HUES48 (cell line): ENCODE measurements around the gene PPP3CA.

ENCODE experiments used
- H3K27ac ChIP-seq: one replicate; pipeline ENCODE4 v1.7.0; 2013; ENCODE audit warnings: low read depth, low read length, inconsistent platforms
- H3K27me3 ChIP-seq: 2 replicates; pipeline ENCODE4 v1.6.1; 2013; ENCODE audit warnings: mild to moderate bottlenecking, low read length; ENCODE audit not compliant: control insufficient read depth, insufficient read depth
- H3K36me3 ChIP-seq: 2 replicates; pipeline ENCODE4 v1.6.1; 2013; ENCODE audit warnings: low read length; ENCODE audit not compliant: control insufficient read depth, insufficient read depth
- H3K4me1 ChIP-seq: 2 replicates; pipeline ENCODE4 v1.6.1; 2013; ENCODE audit warnings: mild to moderate bottlenecking, low read length; ENCODE audit not compliant: control insufficient read depth, insufficient read depth
- H3K4me3 ChIP-seq: 2 replicates; pipeline ENCODE4 v1.5.1; 2013; ENCODE audit warnings: mild to moderate bottlenecking, low read depth, low read length
- H3K9ac ChIP-seq: 2 replicates; pipeline ENCODE4 v1.6.1; 2013; ENCODE audit warnings: mild to moderate bottlenecking, low read depth, low read length, moderate library complexity
- H3K9me3 ChIP-seq: 2 replicates; pipeline ENCODE4 v1.6.1; 2013; ENCODE audit warnings: low read length; ENCODE audit not compliant: control insufficient read depth, insufficient read depth

The PPP3CA gene

GRCh38 chr4:101211146-101211553, 136.2 kb downstream of the PPP3CA start:
- no peaks in the 10 kb centered on the region for H3K27me3 ChIP-seq
- no peaks in the 10 kb centered on the region for H3K36me3 ChIP-seq
- H3K4me1 ChIP-seq, result peaks cover 29% of the 10 kb centered on the region
- H3K4me3 ChIP-seq, result no peak overlapping the region
- peak overlapping the region; percentile 39 for H3K27ac ChIP-seq
- no peaks in the 10 kb centered on the region for H3K9me3 ChIP-seq
- no peak overlapping the region for H3K9ac ChIP-seq

GRCh38 chr4:101210331-101210730, 137.0 kb downstream of the PPP3CA start:
- Histone ChIP-seq H3K27ac (no peak overlapping the region), H3K27me3 (no peaks in the 10 kb centered on the region), H3K9ac (no peak overlapping the region)

DNA sequence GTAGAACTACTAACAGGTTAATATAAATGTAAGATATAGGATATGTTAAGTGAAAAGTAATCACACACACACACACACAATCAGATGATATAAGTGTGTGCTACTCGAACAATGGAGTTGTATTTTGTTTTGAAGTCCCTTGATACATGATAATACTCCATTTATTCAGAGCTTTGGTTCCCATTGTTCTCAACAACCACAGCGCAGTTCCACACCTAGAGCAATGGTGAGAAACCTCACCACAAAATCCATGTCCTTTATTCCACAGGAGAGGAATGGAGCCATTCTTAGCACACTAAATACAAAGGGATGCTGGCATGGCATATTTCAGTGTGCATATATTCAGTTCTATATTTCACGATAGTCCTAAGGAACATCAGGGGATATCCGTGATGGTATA, 139.2 kb downstream of the PPP3CA start:
- no peak overlapping the region for H3K4me3 ChIP-seq
- H3K9ac ChIP-seq, result no peak overlapping the region
- H3K4me1 ChIP-seq, result peaks cover 34% of the 10 kb centered on the region
- H3K36me3 ChIP-seq, result no peaks in the 10 kb centered on the region
- no peaks in the 10 kb centered on the region for H3K9me3 ChIP-seq
- no peaks in the 10 kb centered on the region for H3K27me3 ChIP-seq
- no peak overlapping the region for H3K27ac ChIP-seq

More at GRCh38 chr4:101210331-101210730, 137.0 kb downstream of the PPP3CA start:
- Histone ChIP-seq H3K4me1 (peaks cover 36% of the 10 kb centered on the region), H3K4me3 (no peak overlapping the region), H3K36me3 (no peaks in the 10 kb centered on the region), H3K9me3 (no peaks in the 10 kb centered on the region)

- H3K27ac ChIP-seq, result peak overlapping the region; percentile 38
- H3K9me3 ChIP-seq, result no peaks in the 10 kb centered on the region
- H3K9ac ChIP-seq, result no peak overlapping the region
- H3K36me3 ChIP-seq, result no peaks in the 10 kb centered on the region
- H3K4me3 ChIP-seq, result no peak overlapping the region
- no peaks in the 10 kb centered on the region for H3K27me3 ChIP-seq
- H3K4me1 ChIP-seq, result peaks cover 22% of the 10 kb centered on the region
These were observed 141.4 kb downstream of the PPP3CA start for GRCh38 chr4:101205916-101206315.

GRCh38 chr4:101201421-101201820, 145.9 kb downstream of the PPP3CA start:
- Histone ChIP-seq H3K9ac (no peak overlapping the region), H3K27me3 (no peaks in the 10 kb centered on the region), H3K36me3 (no peaks in the 10 kb centered on the region), H3K9me3 (no peaks in the 10 kb centered on the region), H3K4me3 (no peak overlapping the region), H3K4me1 (peaks cover 18% of the 10 kb centered on the region), H3K27ac (no peak overlapping the region)

DNA sequence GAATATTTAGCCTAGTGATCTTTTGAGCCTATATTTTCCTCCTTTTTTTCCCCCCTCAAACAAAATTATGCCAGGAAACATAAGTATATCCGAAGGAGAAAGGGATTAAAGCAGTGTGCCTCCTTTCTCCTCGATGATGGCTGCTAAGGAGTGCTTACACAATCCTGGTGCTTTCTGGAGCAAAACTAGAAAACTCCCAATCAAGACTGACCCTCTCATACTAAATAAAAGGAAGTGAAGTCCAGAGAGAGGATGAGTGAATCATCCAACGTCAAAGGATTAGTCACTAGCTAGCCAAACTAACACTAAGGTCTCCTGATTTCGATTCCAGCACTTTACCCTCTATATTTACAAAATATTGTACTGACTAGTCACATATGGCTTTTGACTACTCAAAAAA, 146.8 kb downstream of the PPP3CA start:
- no peaks in the 10 kb centered on the region for H3K36me3 ChIP-seq
- H3K27me3 ChIP-seq, result no peaks in the 10 kb centered on the region
- no peaks in the 10 kb centered on the region for H3K9me3 ChIP-seq
- no peak overlapping the region for H3K9ac ChIP-seq
- H3K4me1 ChIP-seq, result peaks cover 10% of the 10 kb centered on the region
- H3K4me3 ChIP-seq, result no peak overlapping the region
- no peak overlapping the region for H3K27ac ChIP-seq

DNA sequence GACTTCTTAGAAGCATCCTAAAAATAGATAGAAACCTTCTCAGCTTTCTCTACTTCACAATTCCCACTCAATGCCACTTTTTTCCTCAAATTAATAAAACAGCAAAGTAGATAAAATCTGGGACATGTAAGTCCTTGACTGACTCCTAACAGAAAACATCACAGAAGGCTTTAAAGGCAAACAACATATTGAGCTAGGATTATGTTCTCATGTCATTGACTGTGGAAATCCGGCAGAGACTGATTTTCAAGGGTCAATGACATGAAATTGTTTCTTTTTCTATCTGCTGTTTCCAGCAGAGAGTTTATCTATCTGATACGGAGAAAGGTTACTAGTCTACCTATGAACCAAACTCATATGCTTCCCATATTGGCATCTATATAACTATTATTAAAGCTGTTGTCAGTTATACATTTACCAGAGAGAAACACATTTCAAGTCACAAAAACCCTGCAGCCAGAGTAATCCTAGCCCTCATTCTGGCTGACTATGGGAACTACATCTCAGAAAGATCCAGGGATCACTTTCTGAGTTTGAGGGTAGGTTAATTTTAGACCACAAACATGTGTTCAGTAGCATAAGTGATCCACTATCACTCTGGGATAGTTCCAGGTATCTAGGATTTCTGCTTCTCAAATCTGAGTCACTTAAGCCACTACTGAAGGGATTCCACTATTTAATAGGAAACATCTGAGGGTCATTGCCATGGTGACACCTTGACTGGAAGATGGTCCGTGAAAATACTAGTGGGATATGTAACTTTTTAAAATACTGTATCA, 147.6 kb downstream of the PPP3CA start:
- H3K27me3 ChIP-seq, result no peaks in the 10 kb centered on the region
- H3K9ac ChIP-seq, result no peak overlapping the region
- H3K4me1 ChIP-seq, result 0 out of 2 replicates have a peak, but pooled peaks cover 9% of the 10 kb centered on the region
- no peak overlapping the region for H3K4me3 ChIP-seq
- no peaks in the 10 kb centered on the region for H3K9me3 ChIP-seq
- H3K27ac ChIP-seq, result no peak overlapping the region
- no peaks in the 10 kb centered on the region for H3K36me3 ChIP-seq

DNA sequence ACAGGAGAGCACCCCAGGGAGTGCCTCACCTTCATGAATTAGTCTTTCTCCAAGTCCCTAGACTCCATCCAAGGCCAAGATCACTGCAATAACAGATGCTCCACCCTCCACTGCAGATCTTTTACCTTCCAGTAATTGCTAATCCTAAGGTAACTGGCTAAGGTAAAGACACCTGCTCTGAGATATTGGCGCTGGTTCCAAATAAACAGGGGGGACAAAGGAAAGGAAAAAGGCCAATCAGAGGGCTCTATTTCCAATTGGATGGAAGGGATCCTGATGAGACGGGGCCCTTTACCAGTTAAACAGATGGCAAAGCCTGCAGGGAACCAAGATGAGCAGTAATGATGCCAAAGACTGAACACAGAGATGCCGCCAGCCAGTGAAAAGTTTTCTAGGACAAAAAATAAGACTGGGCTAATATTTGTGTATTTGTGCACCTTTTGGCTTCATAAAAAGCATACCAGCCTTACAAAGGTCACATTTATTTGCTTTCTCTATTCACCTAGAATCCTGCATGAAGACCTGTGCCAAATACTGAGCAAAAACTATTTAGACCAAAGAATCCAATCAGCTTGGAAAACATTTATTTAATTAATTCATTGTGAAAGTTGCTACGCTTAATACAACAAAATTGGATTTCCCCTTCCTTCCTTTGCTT, 148.5 kb downstream of the PPP3CA start:
- Histone ChIP-seq H3K4me3 (no peak overlapping the region), H3K36me3 (no peaks in the 10 kb centered on the region), H3K9me3 (no peaks in the 10 kb centered on the region), H3K27ac (no peak overlapping the region), H3K4me1 (0 out of 2 replicates have a peak, but pooled peaks cover 9% of the 10 kb centered on the region), H3K27me3 (no peaks in the 10 kb centered on the region), H3K9ac (no peak overlapping the region)

GRCh38 chr4:101197350-101197749, 150.0 kb downstream of the PPP3CA start:
- H3K9me3 ChIP-seq, result no peaks in the 10 kb centered on the region
- H3K4me1 ChIP-seq, result peaks cover 11% of the 10 kb centered on the region
- no peaks in the 10 kb centered on the region for H3K36me3 ChIP-seq
- H3K4me3 ChIP-seq, result no peak overlapping the region
- no peaks in the 10 kb centered on the region for H3K27me3 ChIP-seq
- no peak overlapping the region for H3K27ac ChIP-seq
- H3K9ac ChIP-seq, result no peak overlapping the region

- H3K9me3 ChIP-seq, result no peaks in the 10 kb centered on the region
- H3K4me3 ChIP-seq, result no peak overlapping the region
- no peaks in the 10 kb centered on the region for H3K27me3 ChIP-seq
- peaks cover 31% of the 10 kb centered on the region for H3K4me1 ChIP-seq
- no peak overlapping the region for H3K9ac ChIP-seq
- H3K27ac ChIP-seq, result peak overlapping the region; percentile 91
- H3K36me3 ChIP-seq, result no peaks in the 10 kb centered on the region
These were observed 155.1 kb downstream of the PPP3CA start for GRCh38 chr4:101192244-101192643.
